Measurements from ENCODE around the gene FAM83C.

GRCh38 chr20:35307666-35308653, 15.7 kb upstream of the FAM83C start:
- TF ChIP-seq CTCF (conservative IDR thresholded peaks at IDR 0.05) (no peak), ZFX (IDR thresholded peaks at IDR 0.05) (no peak)
